Stimulated activated CD4-positive, alpha-beta T cell treated with anti-CD3 and anti-CD28 coated beads, Interleukin-4, amount 100 ng/mL, for 1 hour (primary cell): Measurements from ENCODE around the gene PLEKHG4B.
A peak's percentile ranks its signal among the peaks of the same experiment; 100 is the strongest.

Experiments
- DNase-seq: peaks from one replicate; pipeline ENCODE4 v3.0.0-alpha.2; 2020

PLEKHG4B gene

GRCh38 chr5:172421-172820 lies 80.5 kb downstream of the PLEKHG4B start:
- no peak for DNase-seq

- DNase-seq = no peak
These were observed 80.9 kb downstream of the PLEKHG4B start for GRCh38 chr5:172841-173251.

GRCh38 chr5:173392-174290 lies 81.7 kb downstream of the PLEKHG4B start:
- no peak for DNase-seq

- no peak for DNase-seq
These were observed 82.3 kb downstream of the PLEKHG4B start for GRCh38 chr5:174291-174600.

GRCh38 chr5:174876-175465 lies 83.0 kb downstream of the PLEKHG4B start:
- DNase-seq = no peak

- no peak for DNase-seq
These were observed 84.4 kb downstream of the PLEKHG4B start for GRCh38 chr5:176296-176823.

- no peak for DNase-seq
These were observed 86.1 kb downstream of the PLEKHG4B start for GRCh38 chr5:178110-178509.

GRCh38 chr5:179401-179800 lies 87.4 kb downstream of the PLEKHG4B start:
- no peak for DNase-seq

- DNase-seq = no peak
These were observed 88.4 kb downstream of the PLEKHG4B start for GRCh38 chr5:180286-180918.

GRCh38 chr5:181160-181559 lies 89.2 kb downstream of the PLEKHG4B start:
- DNase-seq = no peak

GRCh38 chr5:181566-181965 lies 89.6 kb downstream of the PLEKHG4B start:
- DNase-seq = no peak

GRCh38 chr5:182126-182525 lies 90.2 kb downstream of the PLEKHG4B start:
- no peak for DNase-seq

GRCh38 chr5:184471-184870 lies 92.5 kb downstream of the PLEKHG4B start:
- DNase-seq = no peak

- no peak for DNase-seq
These were observed 93.4 kb downstream of the PLEKHG4B start for GRCh38 chr5:185095-186070.

GRCh38 chr5:186091-187041 lies 94.4 kb downstream of the PLEKHG4B start:
- no peak for DNase-seq

- DNase-seq = no peak
These were observed 95.1 kb downstream of the PLEKHG4B start for GRCh38 chr5:187042-187431.

GRCh38 chr5:187617-188451 lies 95.9 kb downstream of the PLEKHG4B start:
- DNase-seq = no peak

- peak; percentile 90 for DNase-seq
These were observed 96.8 kb downstream of the PLEKHG4B start for GRCh38 chr5:188488-189481.

- no peak for DNase-seq
These were observed 97.5 kb downstream of the PLEKHG4B start for GRCh38 chr5:189486-189885.
